K562 (cell line): Measurements from ENCODE around the gene CLDN7. TPM values are rescaled to one million over a fixed set of nuclear protein-coding genes. Genes with fewer than 3 reads are reported as not detected.

ENCODE experiments used
- ARHGAP35 ChIP-seq: fragments of 450-650 bp; IDR thresholded peaks from 2 replicates; pipeline ENCODE4 v1.6.1; 2018; ENCODE audit not compliant: partially characterized antibody
- BRD4 ChIP-seq: fragments of 200-600 bp; sonication (generic); IDR thresholded peaks from 2 replicates; pipeline ENCODE4 v1.6.1; 2017; ENCODE audit warnings: inconsistent platforms
- C11orf30 ChIP-seq: fragments of 450-650 bp; IDR thresholded peaks from 2 replicates; pipeline ENCODE4 v1.6.1; 2016; ENCODE audit warnings: low read depth, mild to moderate bottlenecking
- CEBPB ChIP-seq: fragments of 450-650 bp; IDR thresholded peaks from 2 replicates; pipeline ENCODE4 v1.6.1; 2016; ENCODE audit warnings: missing genetic modification characterization, missing compliant biosample characterization
- CSDE1 ChIP-seq, 2 experiments: fragments of 450-650 bp; IDR thresholded peaks; 2 replicates each; pipeline ENCODE4 v1.6.1; 2016; ENCODE audit warnings: mild to moderate bottlenecking in 1 of 2
- EHMT2 ChIP-seq: fragments of 450-650 bp; IDR thresholded peaks from 2 replicates; pipeline ENCODE4 v1.6.1; 2018; ENCODE audit warnings: antibody characterized with exemption
- ETV1 ChIP-seq: fragments of 450-650 bp; conservative IDR thresholded peaks from 2 replicates; pipeline ENCODE4 v1.6.1; 2016; ENCODE audit warnings: missing genetic modification characterization, control low read depth, low read depth, missing compliant biosample characterization
- ILF3 ChIP-seq: fragments of 450-650 bp; IDR thresholded peaks from 2 replicates; pipeline ENCODE4 v1.6.1; 2018; ENCODE audit warnings: antibody characterized with exemption, mild to moderate bottlenecking, moderate library complexity, borderline replicate concordance
- MEF2D ChIP-seq: conservative IDR thresholded peaks from 2 replicates; pipeline ENCODE4 v1.6.1; 2016; ENCODE audit warnings: low read depth, missing genetic modification characterization, missing compliant biosample characterization
- NFATC3 ChIP-seq: fragments of 450-650 bp; IDR thresholded peaks from 2 replicates; pipeline ENCODE4 v1.6.1; 2017; ENCODE audit warnings: mild to moderate bottlenecking
- NR2F6 ChIP-seq: fragments of 450-650 bp; formaldehyde crosslinking; IDR thresholded peaks from 2 replicates; pipeline ENCODE4 v1.4.0; 2020; ENCODE audit warnings: mild to moderate bottlenecking
- PHB2 ChIP-seq: fragments of 450-650 bp; IDR thresholded peaks from 2 replicates; pipeline ENCODE4 v1.6.1; 2017; ENCODE audit warnings: low read depth
- PHTF2 ChIP-seq: fragments of 250-450 bp; sonication (Bioruptor Pico); IDR thresholded peaks from 2 replicates; pipeline ENCODE4 v1.5.0; 2021; ENCODE audit warnings: mild to moderate bottlenecking
- POLR2AphosphoS2 ChIP-seq: IDR thresholded peaks from 2 replicates; pipeline ENCODE4 v1.6.1; 2012; ENCODE audit warnings: low read length, improper control_type of control experiment
- RBM34 ChIP-seq: fragments of 200-400 bp; formaldehyde crosslinking; IDR thresholded peaks from 2 replicates; pipeline ENCODE4 v1.6.1; 2018; ENCODE audit warnings: low read length, borderline replicate concordance; ENCODE audit not compliant: insufficient read depth
- RFX1 ChIP-seq: fragments of 450-650 bp; IDR thresholded peaks from 2 replicates; pipeline ENCODE4 v1.6.1; 2016; ENCODE audit warnings: mild to moderate bottlenecking, moderate library complexity
- SMAD1 ChIP-seq: fragments of 150-350 bp; IDR thresholded peaks from 2 replicates; pipeline ENCODE4 v1.6.1; 2014; ENCODE audit warnings: low read length, low read depth; ENCODE audit not compliant: partially characterized antibody
- STAT5A ChIP-seq: IDR thresholded peaks from 2 replicates; pipeline ENCODE4 v1.6.1; 2012; ENCODE audit warnings: low read length, inconsistent platforms, borderline replicate concordance
- TRIM24 ChIP-seq, 2 experiments: fragments of 450-650 bp; IDR thresholded peaks; 2 replicates each; pipeline ENCODE4 v1.6.1; 2016
- ZFP36 ChIP-seq: fragments of 150-350 bp; IDR thresholded peaks from 2 replicates; pipeline ENCODE4 v1.6.1; 2018; ENCODE audit warnings: low read length, low read depth; ENCODE audit not compliant: partially characterized antibody
- ZNF311 ChIP-seq: fragments of 250-450 bp; sonication (Bioruptor Pico); IDR thresholded peaks from 2 replicates; pipeline ENCODE4 v1.4.0; 2020; ENCODE audit warnings: mild to moderate bottlenecking, moderate library complexity
- ZNF586 ChIP-seq: fragments of 450-650 bp; formaldehyde crosslinking; conservative IDR thresholded peaks from 2 replicates; pipeline ENCODE4 v1.4.0; 2020; ENCODE audit warnings: mild to moderate bottlenecking, moderate library complexity
- polyA plus RNA-seq, 8 experiments: library from polyadenylated mRNA; depleted of rRNA in 4 of 8; stranded (reverse) in 5 of 8; unstranded in 3 of 8; fragments of >200 nt; fragmentation: Nextera tagmentation in 2 of 8; fragmentation: Illumina TruSeq in 1 of 8; extraction: Ambion mirVana in 2 of 8; extraction: Trizol in 1 of 8; gene quantifications; 2 replicates each; pipeline versions ENCODE4 v1.2.1 to v1.2.3, GENCODE V29; 2011 to 2014; ENCODE audit warnings: inconsistent platforms in 1 of 8, missing spikeins in 1 of 8
- total RNA-seq, 7 experiments: library from RNA; depleted of rRNA in 6 of 7; stranded (reverse); fragments of >200 nt in 6 of 7; fragmentation: Illumina TruSeq in 2 of 7; extraction: Trizol in 2 of 7; gene quantifications; 2 replicates each; pipeline versions ENCODE4 v1.2.1 to v1.2.3, GENCODE V29; 2011 to 2021; ENCODE audit warnings: low replicate concordance in 1 of 7
- TF ChIP-seq, protein P1 (sequence below), 2 experiments: fragments of 450-650 bp; IDR thresholded peaks; 2 replicates each; pipeline ENCODE4 v1.6.1; 2016
- TF ChIP-seq, protein P2 (sequence below), 2 experiments: IDR thresholded peaks; 2 replicates each; pipeline ENCODE4 v1.6.1; 2012; ENCODE audit warnings: improper control_type of control experiment in 2 of 2, low read depth in 2 of 2, low read length in 2 of 2, borderline replicate concordance in 1 of 2
- TF ChIP-seq, protein P3 (sequence below), 2 experiments: fragments of 450-650 bp in 1 of 2; sonication (generic) in 1 of 2; formaldehyde crosslinking; conservative IDR thresholded peaks; 2 replicates each; pipeline versions ENCODE4 v1.4.0 to v1.8.1; 2020 to 2022; ENCODE audit warnings: mild to moderate bottlenecking in 1 of 2, missing genetic modification reagents in 1 of 2
- TF ChIP-seq, protein P4 (sequence below): sonication (generic); formaldehyde crosslinking; IDR thresholded peaks from 2 replicates; pipeline ENCODE4 v1.8.1; 2023; ENCODE audit warnings: mild to moderate bottlenecking, missing genetic modification reagents

The CLDN7 gene
- total and polyA plus RNA-seq, 9 of the 15 experiments (the other 6 are each of a cell fraction or from before 2014, with no cell fraction given), result 2.2 to 14.5 (median 7.6) TPM

DNA sequence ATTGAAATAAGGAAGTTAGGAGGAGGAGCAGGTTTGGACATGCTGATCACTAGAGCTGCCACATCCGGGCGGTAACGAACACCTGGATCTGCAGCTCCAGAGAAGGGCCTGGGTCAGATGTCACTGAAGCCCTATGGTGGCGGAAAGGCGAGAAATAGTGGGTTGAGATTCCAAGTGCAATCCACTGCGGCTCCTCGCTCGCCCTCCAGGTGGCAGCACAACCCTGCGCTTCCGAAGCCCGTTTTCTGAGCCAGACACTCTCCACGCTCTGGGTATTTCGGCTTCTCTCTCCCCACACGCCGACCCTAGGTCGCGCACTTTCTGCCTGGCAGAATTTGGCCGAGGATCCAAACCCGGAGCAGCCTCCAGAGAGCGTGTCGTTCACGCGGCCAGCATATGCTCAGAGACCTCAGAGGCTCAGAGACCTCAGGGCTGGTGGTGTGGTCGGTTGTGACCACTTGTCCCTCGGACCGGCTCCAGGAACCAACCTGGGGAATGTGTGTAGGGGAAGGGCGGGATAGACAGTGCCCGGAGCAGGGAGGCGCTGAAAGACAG lies 18.3 kb upstream of the CLDN7 start (continued):
- TF ChIP-seq NR2F6 (CRISPR knock-in tag), result no peak
- TF ChIP-seq, protein P1, sequence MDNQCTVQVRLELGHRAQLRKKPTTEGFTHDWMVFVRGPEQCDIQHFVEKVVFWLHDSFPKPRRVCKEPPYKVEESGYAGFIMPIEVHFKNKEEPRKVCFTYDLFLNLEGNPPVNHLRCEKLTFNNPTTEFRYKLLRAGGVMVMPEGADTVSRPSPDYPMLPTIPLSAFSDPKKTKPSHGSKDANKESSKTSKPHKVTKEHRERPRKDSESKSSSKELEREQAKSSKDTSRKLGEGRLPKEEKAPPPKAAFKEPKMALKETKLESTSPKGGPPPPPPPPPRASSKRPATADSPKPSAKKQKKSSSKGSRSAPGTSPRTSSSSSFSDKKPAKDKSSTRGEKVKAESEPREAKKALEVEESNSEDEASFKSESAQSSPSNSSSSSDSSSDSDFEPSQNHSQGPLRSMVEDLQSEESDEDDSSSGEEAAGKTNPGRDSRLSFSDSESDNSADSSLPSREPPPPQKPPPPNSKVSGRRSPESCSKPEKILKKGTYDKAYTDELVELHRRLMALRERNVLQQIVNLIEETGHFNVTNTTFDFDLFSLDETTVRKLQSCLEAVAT (IDR thresholded peaks at IDR 0.05), result no peak
- TF ChIP-seq, protein P2, sequence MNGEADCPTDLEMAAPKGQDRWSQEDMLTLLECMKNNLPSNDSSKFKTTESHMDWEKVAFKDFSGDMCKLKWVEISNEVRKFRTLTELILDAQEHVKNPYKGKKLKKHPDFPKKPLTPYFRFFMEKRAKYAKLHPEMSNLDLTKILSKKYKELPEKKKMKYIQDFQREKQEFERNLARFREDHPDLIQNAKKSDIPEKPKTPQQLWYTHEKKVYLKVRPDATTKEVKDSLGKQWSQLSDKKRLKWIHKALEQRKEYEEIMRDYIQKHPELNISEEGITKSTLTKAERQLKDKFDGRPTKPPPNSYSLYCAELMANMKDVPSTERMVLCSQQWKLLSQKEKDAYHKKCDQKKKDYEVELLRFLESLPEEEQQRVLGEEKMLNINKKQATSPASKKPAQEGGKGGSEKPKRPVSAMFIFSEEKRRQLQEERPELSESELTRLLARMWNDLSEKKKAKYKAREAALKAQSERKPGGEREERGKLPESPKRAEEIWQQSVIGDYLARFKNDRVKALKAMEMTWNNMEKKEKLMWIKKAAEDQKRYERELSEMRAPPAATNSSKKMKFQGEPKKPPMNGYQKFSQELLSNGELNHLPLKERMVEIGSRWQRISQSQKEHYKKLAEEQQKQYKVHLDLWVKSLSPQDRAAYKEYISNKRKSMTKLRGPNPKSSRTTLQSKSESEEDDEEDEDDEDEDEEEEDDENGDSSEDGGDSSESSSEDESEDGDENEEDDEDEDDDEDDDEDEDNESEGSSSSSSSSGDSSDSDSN (IDR thresholded peaks at IDR 0.05; ENCODE audit: borderline replicate concordance in 1 of 2, low read depth in 2 of 2, low read length in 2 of 2), result 0 out of 4 replicates have a peak, but pooled peaks have one; percentile 43 to 52
- no peak for TF ChIP-seq ILF3
- no peak for TF ChIP-seq RBM34
- TF ChIP-seq, protein P3, sequence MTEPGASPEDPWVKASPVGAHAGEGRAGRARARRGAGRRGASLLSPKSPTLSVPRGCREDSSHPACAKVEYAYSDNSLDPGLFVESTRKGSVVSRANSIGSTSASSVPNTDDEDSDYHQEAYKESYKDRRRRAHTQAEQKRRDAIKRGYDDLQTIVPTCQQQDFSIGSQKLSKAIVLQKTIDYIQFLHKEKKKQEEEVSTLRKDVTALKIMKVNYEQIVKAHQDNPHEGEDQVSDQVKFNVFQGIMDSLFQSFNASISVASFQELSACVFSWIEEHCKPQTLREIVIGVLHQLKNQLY (CRISPR knock-in tag; conservative IDR thresholded peaks at IDR 0.05), result no peak
- TF ChIP-seq BRD4, result no peak
- TF ChIP-seq STAT5A, result no peak
- no peak for TF ChIP-seq C11orf30
- no peak for TF ChIP-seq RFX1
- no peak for TF ChIP-seq ZNF311 (CRISPR knock-in tag)
- TF ChIP-seq SMAD1, result no peak
- no peak for TF ChIP-seq TRIM24 (IDR thresholded peaks at IDR 0.05)
- no peak for TF ChIP-seq ARHGAP35
- no peak for TF ChIP-seq EHMT2
- no peak for TF ChIP-seq MEF2D (tag)
- TF ChIP-seq PHTF2, result no peak
- no peak for TF ChIP-seq NFATC3
- TF ChIP-seq ZNF586, result no peak
- TF ChIP-seq PHB2, result no peak
- TF ChIP-seq CSDE1 (IDR thresholded peaks at IDR 0.05), result no peak
- no peak for TF ChIP-seq POLR2AphosphoS2
- TF ChIP-seq ZFP36, result no peak
- TF ChIP-seq, protein P4, sequence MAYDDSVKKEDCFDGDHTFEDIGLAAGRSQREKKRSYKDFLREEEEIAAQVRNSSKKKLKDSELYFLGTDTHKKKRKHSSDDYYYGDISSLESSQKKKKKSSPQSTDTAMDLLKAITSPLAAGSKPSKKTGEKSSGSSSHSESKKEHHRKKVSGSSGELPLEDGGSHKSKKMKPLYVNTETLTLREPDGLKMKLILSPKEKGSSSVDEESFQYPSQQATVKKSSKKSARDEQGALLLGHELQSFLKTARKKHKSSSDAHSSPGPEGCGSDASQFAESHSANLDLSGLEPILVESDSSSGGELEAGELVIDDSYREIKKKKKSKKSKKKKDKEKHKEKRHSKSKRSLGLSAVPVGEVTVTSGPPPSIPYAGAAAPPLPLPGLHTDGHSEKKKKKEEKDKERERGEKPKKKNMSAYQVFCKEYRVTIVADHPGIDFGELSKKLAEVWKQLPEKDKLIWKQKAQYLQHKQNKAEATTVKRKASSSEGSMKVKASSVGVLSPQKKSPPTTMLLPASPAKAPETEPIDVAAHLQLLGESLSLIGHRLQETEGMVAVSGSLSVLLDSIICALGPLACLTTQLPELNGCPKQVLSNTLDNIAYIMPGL (CRISPR knock-in tag), result peak; percentile 93
- no peak for TF ChIP-seq CEBPB (tag)
- TF ChIP-seq ETV1, result no peak
